ENCODE data around the gene GCH1.

DNA sequence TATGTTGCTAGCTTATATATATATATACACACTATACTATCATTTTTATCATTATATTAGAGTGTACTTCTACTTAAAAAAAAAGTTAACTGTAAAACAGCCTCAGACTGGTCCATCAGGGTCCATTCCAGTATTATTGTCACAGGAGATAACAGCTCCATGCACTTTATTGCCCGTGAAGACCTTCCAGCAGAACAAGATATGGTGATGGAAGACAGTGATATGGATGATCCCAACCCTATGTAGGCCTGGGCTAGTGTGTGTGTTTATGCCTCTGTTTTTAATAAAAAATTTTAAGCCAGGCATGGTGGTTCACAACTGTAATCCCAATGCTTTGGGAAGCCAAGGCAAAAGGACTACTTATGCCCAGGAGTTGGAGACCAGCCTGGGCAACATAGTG, 86.2 kb downstream of the GCH1 start:
- TF ChIP-seq ZNF274 (IDR thresholded peaks at IDR 0.05; ENCODE audit: low read depth, low read length) (no peak), SUZ12 (IDR thresholded peaks at IDR 0.05; ENCODE audit: extremely low read depth, insufficient read depth, insufficient read length) (no peak)

Measured in NT2/D1 (cell line).